ENCODE results near the gene SOX6.

SOX6 gene

GRCh38 chr11:16167706-16168487, 188.4 kb downstream of the SOX6 start:
- TF ChIP-seq CTCF (IDR thresholded peaks at IDR 0.05; ENCODE audit: low read depth, low read length, missing control alignments) = no peak
- H3K4me3 ChIP-seq (replicated peaks; ENCODE audit: low read depth, low read length) = no peak overlapping the region
- DNase-seq (ENCODE audit: extremely low read depth, low read depth) = no peak

- no peak for DNase-seq (ENCODE audit: extremely low read depth, low read depth)
- no peak overlapping the region for H3K4me3 ChIP-seq (replicated peaks; ENCODE audit: low read depth, low read length)
- TF ChIP-seq CTCF (IDR thresholded peaks at IDR 0.05; ENCODE audit: low read depth, low read length, missing control alignments) = no peak
Observed at GRCh38 chr11:16166571-16166970, 189.8 kb downstream of the SOX6 start.

GRCh38 chr11:16160146-16160545, 196.2 kb downstream of the SOX6 start:
- DNase-seq (ENCODE audit: extremely low read depth, low read depth) = no peak
- no peak for TF ChIP-seq CTCF (IDR thresholded peaks at IDR 0.05; ENCODE audit: low read depth, low read length, missing control alignments)
- no peak overlapping the region for H3K4me3 ChIP-seq (replicated peaks; ENCODE audit: low read depth, low read length)

GRCh38 chr11:16158426-16158994, 197.8 kb downstream of the SOX6 start:
- DNase-seq (ENCODE audit: extremely low read depth, low read depth) = no peak
- no peak for TF ChIP-seq CTCF (IDR thresholded peaks at IDR 0.05; ENCODE audit: low read depth, low read length, missing control alignments)
- no peak overlapping the region for H3K4me3 ChIP-seq (replicated peaks; ENCODE audit: low read depth, low read length)

- TF ChIP-seq CTCF (IDR thresholded peaks at IDR 0.05; ENCODE audit: low read depth, low read length, missing control alignments) = no peak
- no peak overlapping the region for H3K4me3 ChIP-seq (replicated peaks; ENCODE audit: low read depth, low read length)
- DNase-seq (ENCODE audit: extremely low read depth, low read depth) = no peak
Observed at GRCh38 chr11:16157327-16157726, 199.0 kb downstream of the SOX6 start.

- TF ChIP-seq CTCF (IDR thresholded peaks at IDR 0.05; ENCODE audit: low read depth, low read length, missing control alignments) = no peak
- no peak for DNase-seq (ENCODE audit: extremely low read depth, low read depth)
Observed at GRCh38 chr11:16155448-16155847, 200.9 kb downstream of the SOX6 start.

More at GRCh38 chr11:16155448-16155847, 200.9 kb downstream of the SOX6 start:
- H3K4me3 ChIP-seq (replicated peaks; ENCODE audit: low read depth, low read length) = no peak overlapping the region

Data from HFF-Myc (cell line).